GM12801 (cell line): ENCODE data around the gene LRRC8D.

Experiments used
- TF ChIP-seq, protein P1 (sequence below): IDR thresholded peaks from one replicate; pipeline ENCODE4 v1.5.1; 2011; ENCODE audit warnings: control low read depth; ENCODE audit not compliant: insufficient read length; ENCODE audit errors: extremely low read depth

The LRRC8D gene

DNA sequence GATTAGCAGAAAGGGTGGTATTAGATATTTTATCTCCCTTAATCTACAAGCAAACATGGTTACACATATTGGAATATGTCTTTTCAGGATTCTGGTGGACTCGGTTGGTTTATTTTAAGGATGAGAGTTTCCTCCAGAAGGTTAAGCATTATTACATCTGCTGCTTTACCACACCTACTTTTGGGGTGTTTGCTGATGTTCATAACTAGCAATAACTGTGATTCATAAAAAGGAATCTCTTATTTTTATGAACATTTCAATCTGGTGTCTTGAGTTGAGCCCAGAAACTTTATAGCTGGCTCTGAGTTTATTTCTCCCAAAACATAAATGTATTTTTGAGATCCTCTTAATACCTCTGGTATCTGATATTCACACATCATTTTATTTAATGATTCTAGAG lies 82.7 kb downstream of the LRRC8D start:
- TF ChIP-seq, protein P1, sequence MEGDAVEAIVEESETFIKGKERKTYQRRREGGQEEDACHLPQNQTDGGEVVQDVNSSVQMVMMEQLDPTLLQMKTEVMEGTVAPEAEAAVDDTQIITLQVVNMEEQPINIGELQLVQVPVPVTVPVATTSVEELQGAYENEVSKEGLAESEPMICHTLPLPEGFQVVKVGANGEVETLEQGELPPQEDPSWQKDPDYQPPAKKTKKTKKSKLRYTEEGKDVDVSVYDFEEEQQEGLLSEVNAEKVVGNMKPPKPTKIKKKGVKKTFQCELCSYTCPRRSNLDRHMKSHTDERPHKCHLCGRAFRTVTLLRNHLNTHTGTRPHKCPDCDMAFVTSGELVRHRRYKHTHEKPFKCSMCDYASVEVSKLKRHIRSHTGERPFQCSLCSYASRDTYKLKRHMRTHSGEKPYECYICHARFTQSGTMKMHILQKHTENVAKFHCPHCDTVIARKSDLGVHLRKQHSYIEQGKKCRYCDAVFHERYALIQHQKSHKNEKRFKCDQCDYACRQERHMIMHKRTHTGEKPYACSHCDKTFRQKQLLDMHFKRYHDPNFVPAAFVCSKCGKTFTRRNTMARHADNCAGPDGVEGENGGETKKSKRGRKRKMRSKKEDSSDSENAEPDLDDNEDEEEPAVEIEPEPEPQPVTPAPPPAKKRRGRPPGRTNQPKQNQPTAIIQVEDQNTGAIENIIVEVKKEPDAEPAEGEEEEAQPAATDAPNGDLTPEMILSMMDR, result no peak

DNA sequence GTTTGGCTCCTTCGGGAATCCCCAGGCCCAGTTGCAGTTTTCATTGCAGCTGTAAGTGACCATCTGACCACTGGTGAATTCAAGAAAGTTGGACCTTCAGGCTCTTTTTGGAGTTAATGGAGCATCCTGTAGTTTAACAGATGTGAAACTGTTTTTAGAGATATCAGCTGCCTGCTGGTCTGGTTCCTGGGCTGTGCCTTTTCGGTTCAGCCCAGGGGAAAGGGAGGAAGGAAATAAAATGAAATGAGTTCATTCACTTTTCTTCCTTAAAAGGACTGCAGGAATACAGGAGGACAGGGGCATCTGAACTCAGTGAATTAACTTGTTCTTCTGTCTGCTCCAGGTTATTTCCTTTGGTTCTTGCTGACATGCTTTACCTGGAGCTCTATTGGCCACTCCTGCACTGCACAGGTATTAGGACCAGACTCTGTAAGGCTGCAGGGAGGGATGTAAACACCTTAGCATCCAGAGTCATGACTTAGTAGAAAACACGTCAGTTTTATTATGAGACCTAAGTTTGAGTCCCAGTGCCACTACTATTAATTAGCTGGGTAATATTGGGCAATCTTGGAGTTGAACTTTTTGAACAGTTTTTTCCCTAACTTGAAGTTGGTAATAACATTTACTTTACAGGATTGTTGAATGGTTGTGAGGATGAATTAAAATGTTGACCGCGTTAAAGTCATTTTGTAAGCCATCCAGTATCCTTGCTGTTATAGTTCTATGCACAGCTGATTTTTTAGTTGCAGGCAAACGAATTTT lies 83.6 kb downstream of the LRRC8D start:
- TF ChIP-seq, protein P1, result no peak

DNA sequence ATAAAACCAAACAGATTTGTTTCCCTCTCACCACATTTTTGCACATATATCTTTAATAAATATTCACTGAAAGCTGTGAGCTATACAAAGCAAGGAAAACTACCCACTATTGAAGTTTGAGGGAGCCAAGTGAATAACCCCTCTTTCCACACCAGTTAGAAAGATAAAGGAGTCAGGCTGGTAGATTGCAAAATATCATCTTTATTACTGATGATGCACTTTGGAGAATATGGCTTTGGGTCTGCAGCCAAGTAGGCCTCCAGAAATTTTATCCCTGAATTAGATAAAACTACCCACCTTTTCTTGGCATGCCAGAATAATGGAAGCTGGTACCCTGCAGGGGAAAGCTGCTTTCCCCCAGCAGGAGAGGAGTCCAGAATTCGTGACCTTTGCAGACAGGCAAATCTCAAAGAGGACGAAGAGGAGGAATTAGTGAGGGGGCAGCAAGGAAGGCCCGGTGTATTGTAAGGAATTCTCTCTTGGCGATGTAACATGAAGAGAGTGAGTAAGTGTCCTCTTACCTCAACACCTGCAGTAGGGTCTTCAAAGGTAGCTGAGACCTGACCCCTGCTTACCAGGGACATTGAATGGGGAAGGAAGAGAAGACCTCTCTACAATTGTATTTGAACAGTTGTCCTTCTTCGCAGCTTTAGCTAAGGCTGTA lies 84.7 kb downstream of the LRRC8D start:
- TF ChIP-seq, protein P1, result no peak

GRCh38 chr1:89906088-89906487 lies 85.3 kb downstream of the LRRC8D start:
- TF ChIP-seq, protein P1, result no peak

DNA sequence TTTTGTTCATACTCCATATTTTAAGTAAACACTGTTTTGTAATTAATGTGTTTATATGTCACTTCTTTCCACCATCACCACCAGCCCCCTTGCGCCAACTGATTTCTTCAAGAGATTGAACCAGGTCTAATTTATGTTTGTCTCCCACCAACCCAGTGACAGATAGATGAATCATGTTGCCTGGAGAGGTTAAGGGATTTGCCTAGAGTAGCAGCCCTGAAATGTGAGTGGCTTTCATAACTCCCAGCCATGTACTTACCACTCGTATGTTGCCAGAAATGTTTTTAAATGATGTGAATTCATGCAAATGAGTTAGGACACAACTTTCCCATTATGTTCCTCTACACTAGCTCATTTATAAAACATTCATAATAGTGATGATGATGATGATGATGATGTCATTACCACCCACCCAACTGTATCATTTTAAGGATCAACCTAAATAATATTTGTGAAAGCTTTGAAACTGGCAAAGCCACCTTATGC lies 86.9 kb downstream of the LRRC8D start:
- TF ChIP-seq, protein P1, result no peak

- TF ChIP-seq, protein P1, result no peak
Measured at GRCh38 chr1:89908273-89908671, 87.4 kb downstream of the LRRC8D start.

GRCh38 chr1:89908672-89909436 lies 88.0 kb downstream of the LRRC8D start:
- TF ChIP-seq, protein P1, result no peak
